Ovary (tissue), 9 donors: ENCODE data around the gene KLF16. TPM values are rescaled to one million over a fixed set of nuclear protein-coding genes. Genes with fewer than 3 reads are reported as not detected.
A peak's percentile ranks its signal among the peaks of the same experiment; 100 is the strongest.

Source experiments
- DNase-seq, 5 donors: peaks; one replicate each; pipeline ENCODE4 v3.0.0-alpha.2; 2019 to 2020
- H3K27ac ChIP-seq, 2 donors: fragments of 200-600 bp; one replicate each; pipeline versions ENCODE4 v1.5.1 to v1.8.0; 2019 to 2022
- H3K27me3 ChIP-seq: fragments of 200-600 bp; one replicate; pipeline ENCODE4 v1.8.0; 2022
- H3K36me3 ChIP-seq: fragments of 200-600 bp; sonication (generic); one replicate; pipeline ENCODE4 v1.5.1; 2019
- H3K4me1 ChIP-seq: one replicate; pipeline ENCODE4 v1.8.1; 2013; ENCODE audit warnings: mild to moderate bottlenecking, moderate library complexity; ENCODE audit not compliant: insufficient read depth
- H3K4me3 ChIP-seq: fragments of 200-600 bp; sonication (generic); one replicate; pipeline ENCODE4 v1.5.1; 2017
- H3K9me3 ChIP-seq, 2 donors: fragments of 200-600 bp in 1 of 2; sonication (generic) in 1 of 2; one replicate each; pipeline versions ENCODE4 v1.5.1 to v1.8.1; 2013 to 2019; ENCODE audit warnings: mild to moderate bottlenecking in 1 of 2, moderate library complexity in 1 of 2
- EP300 ChIP-seq: sonication (generic); formaldehyde crosslinking; IDR thresholded peaks from one replicate; pipeline ENCODE4 v1.6.1; 2017; ENCODE audit warnings: antibody characterized with exemption
- POLR2A ChIP-seq: fragments of 450-650 bp; IDR thresholded peaks from one replicate; pipeline ENCODE4 v1.6.1; 2017; ENCODE audit warnings: antibody characterized with exemption, mild to moderate bottlenecking, moderate library complexity
- WGBS, 3 donors: extraction: QIAGEN DNeasy Blood & Tissue Kit in 1 of 3; methylation state at CpG; one replicate each; pipeline versions ENCODE4 v1.1.5 to v1.1.7; 2013 to 2017; 5-methylcytosine and 5-hydroxymethylcytosine counted together
- intact Hi-C, 4 donors: fragments of 100-400 bp; cut with DNase I; formaldehyde crosslinking; loops; one replicate each; pipeline versions ENCODE4 v1.11.0 to v1.15.1; 2022 to 2023
- microRNA counts: library from miRNA; unstranded; fragments of <30 nt; microRNA quantifications from one replicate; lab custom pipeline; 2016
- microRNA-seq, 3 donors: library from miRNA; unstranded; fragments of <30 nt; microRNA quantifications; one replicate each; pipeline versions ENCODE4 to v1.2.0, GENCODE V29; 2019 to 2020
- polyA plus RNA-seq, 2 donors: library from polyadenylated mRNA; stranded (reverse); fragments of 200-250 nt in 1 of 2; fragments of 350-450 nt in 1 of 2; fragmentation: Illumina TruSeq in 1 of 2; extraction: RNeasy Lipid Tissue Mini Kit (QIAGEN cat#74804) in 1 of 2; gene quantifications; one replicate each; pipeline ENCODE4 v1.2.3, GENCODE V29; 2013 to 2014
- total RNA-seq, 7 donors: library from RNA; depleted of rRNA in 2 of 7; stranded (reverse); fragments of >200 nt in 2 of 7; fragmentation: NEBNext Ultra II Directional in 3 of 7; extraction: Animal tissue kit (Norgen Biotek cat#: 25700) in 3 of 7; gene quantifications; one replicate each; pipeline versions ENCODE4 v1.1.0 to v1.2.4, GENCODE V29; 2016 to 2023
- TF ChIP-seq, protein P1 (sequence below), 3 donors: fragments of 450-650 bp in 2 of 3; fragments of 200-600 bp in 1 of 3; IDR thresholded peaks; one replicate each; pipeline versions ENCODE4 v1.5.1 to v1.8.0; 2016 to 2022; ENCODE audit warnings: antibody characterized with exemption in 3 of 3, mild to moderate bottlenecking in 1 of 3
- donor health status: DM: no; HTN: no; CAD: no; lungs with moderate emphysema.
- donor health status: DM: no; HTN: no; CAD: no.
- donor health status: Bipolar disorder and iron deficiency.
- donor health status: DM: yes; HTN: yes; CAD: no.
- donor health status: DM: no; HTN: no; CAD: no.
- donor health status: DM: yes; HTN: yes; CAD: no.

KLF16 gene
- total and polyA plus RNA-seq, 9 donors = 0.63 to 26.6 (median 14.4) TPM

DNA sequence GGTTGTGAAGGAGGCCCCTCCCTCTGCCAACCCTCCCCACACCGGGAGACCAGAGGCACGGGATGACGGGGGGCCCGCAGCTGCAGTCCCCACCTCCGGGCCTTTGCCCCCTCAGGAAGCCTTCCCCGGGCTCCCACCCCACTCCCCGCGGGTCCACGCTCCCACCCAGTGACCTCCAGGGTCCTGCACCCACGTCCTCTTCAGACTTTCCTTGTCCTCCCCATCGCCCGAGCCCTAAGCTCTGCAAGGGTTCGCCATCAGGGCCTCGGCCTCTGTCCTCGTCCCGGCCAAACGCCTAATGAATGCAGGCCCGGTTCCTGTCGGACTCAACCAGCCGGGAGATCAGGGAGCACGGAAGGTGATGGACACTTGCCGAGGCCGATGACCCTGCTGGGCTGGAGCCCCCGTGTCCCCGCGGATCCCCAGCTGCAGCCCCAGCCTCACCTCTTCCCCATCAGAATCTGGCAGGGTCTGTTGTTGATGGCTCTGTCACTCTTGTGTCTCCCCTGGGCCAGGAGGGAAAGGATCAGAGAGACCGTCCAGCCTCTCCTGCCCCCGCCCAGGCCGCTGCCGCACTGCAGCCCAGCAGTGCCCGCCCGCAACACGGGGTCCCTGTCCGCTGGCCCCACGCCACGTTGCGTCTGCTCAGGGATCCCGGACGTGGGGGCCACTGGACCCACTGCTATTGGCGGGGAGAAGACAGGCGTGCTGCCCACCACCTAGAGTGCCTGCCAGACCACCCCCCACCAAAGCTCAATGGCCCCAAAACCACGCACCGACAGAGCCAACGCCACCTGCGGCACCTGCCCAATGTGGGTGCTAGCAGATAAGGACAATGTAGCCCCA, 57.0 kb downstream of the KLF16 start:
- no peak for DNase-seq
- H3K27ac ChIP-seq = no peak overlapping the region
- TF ChIP-seq EP300 = no peak
- no peaks in the 10 kb centered on the region for H3K9me3 ChIP-seq
- H3K4me1 ChIP-seq = no peaks in the 10 kb centered on the region
- 77 to 81% (median 79%) methylated on average over 43 to 45 of the region's 45 CpGs for WGBS, 3 donors
- H3K4me3 ChIP-seq = no peak overlapping the region
- no peaks in the 10 kb centered on the region for H3K36me3 ChIP-seq
- intact Hi-C loops = no loop called here
- no peaks in the 10 kb centered on the region for H3K27me3 ChIP-seq

DNA sequence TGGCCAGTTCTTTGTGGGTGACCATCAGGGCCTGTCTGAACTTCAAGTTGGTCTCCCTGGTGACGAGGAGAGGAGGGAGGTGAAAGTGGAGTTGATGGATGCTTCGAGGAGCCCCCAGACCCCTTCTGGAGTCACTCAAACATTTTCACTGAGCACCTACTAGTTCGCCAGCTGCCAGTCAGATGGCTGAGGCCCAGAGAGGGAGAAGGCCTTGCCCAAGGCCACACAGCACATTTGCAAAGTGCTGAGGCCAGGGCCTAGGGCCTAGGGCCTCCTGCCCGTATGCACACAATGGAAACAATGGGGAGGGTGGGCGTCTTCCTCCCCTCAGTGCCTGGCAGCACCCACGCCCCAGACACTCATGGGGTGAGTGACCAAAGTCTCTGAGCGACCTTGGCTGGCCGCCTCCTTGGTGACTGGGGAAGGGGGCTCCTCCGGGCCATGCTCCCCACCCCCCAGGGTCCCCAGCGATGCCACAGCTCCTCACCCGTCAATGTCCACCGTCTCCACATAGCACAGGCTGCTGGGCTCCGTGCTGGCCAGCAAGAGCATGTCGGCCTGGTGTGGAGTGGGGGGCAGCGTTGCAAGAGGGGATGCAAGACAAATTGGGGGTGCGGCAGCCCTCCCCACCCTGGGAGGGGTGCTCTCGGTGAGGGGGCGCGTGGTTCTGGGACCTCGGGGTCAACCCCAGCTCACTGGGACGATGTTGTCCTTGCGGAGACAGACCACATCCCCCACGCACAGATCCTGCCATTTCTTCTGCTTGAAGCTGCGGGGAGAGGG, 57.8 kb downstream of the KLF16 start:
- no peak for DNase-seq
- H3K4me1 ChIP-seq = no peaks in the 10 kb centered on the region
- TF ChIP-seq EP300 (no peak), POLR2A (no peak)
- TF ChIP-seq, protein P1, sequence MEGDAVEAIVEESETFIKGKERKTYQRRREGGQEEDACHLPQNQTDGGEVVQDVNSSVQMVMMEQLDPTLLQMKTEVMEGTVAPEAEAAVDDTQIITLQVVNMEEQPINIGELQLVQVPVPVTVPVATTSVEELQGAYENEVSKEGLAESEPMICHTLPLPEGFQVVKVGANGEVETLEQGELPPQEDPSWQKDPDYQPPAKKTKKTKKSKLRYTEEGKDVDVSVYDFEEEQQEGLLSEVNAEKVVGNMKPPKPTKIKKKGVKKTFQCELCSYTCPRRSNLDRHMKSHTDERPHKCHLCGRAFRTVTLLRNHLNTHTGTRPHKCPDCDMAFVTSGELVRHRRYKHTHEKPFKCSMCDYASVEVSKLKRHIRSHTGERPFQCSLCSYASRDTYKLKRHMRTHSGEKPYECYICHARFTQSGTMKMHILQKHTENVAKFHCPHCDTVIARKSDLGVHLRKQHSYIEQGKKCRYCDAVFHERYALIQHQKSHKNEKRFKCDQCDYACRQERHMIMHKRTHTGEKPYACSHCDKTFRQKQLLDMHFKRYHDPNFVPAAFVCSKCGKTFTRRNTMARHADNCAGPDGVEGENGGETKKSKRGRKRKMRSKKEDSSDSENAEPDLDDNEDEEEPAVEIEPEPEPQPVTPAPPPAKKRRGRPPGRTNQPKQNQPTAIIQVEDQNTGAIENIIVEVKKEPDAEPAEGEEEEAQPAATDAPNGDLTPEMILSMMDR (IDR thresholded peaks at IDR 0.05) = no peak
- H3K9me3 ChIP-seq = no peaks in the 10 kb centered on the region
- H3K27ac ChIP-seq = no peak overlapping the region
- no peak overlapping the region for H3K4me3 ChIP-seq
- intact Hi-C loops = no loop called here
- WGBS, 3 donors = 83 to 91% (median 86%) methylated on average over 18 to 24 of the region's 24 CpGs
- H3K36me3 ChIP-seq = no peaks in the 10 kb centered on the region
- H3K27me3 ChIP-seq = no peaks in the 10 kb centered on the region

DNA sequence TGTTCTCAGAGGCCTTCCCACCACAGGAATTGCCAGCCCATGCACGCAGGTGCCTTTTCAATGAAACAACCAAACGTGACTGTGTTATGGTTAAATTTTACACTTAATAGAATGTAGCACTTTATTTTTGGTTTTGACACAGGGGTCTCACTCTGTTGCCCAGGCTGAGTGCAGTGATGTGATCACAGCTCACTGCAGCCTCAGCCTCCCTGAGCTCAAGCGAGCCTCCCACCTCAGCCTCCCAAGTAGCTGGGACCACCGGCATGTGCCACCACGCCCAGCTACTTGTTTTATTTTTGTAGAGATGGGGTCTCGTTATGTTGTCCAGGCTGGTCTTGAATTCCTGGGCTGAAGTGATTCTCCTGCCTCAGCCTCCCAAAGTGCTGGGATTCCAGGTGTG, 58.5 kb downstream of the KLF16 start:
- H3K36me3 ChIP-seq = no peaks in the 10 kb centered on the region
- no peaks in the 10 kb centered on the region for H3K9me3 ChIP-seq
- no peak overlapping the region for H3K4me3 ChIP-seq
- intact Hi-C loops = no loop called here
- no peaks in the 10 kb centered on the region for H3K4me1 ChIP-seq
- TF ChIP-seq, protein P1 (IDR thresholded peaks at IDR 0.05) = no peak
- TF ChIP-seq EP300 (no peak), POLR2A (no peak)
- WGBS, 3 donors = 90 to 94% (median 90%) methylated on average over 6 of the region's 6 CpGs
- H3K27me3 ChIP-seq = no peaks in the 10 kb centered on the region
- H3K27ac ChIP-seq = no peak overlapping the region
- no peak for DNase-seq

MicroRNAs encoded within 50 kb of the gene (microRNA counts, 767-probe panel; counts per million panel counts)
- 530 counts per million, percentile 78 among the panel's probes with 10 or more counts for microRNA hsa-miR-1909-3p (lab: Ali Mortazavi, UCI)

Small RNA genes lying within 50 kb of the gene (microRNA-seq; reads per million reads assigned to microRNA genes)
- gene MIR1909 = 0 to 0.18 (median 0.16) reads per million in 3 donors

Other genes with a start within 250 kb of the KLF16 start
- 10 to 100 TPM; 28.0 to 85.3 (median 76.6) TPM for gene TCF3, start 211.0 kb downstream of the KLF16 start, total RNA-seq
- 10 to 100 TPM; 17.0 to 56.9 TPM for gene TCF3, start 211.0 kb downstream of the KLF16 start, polyA plus RNA-seq
- under 1 TPM in 1 of 7 donors, not detected in 6; 0.05 TPM for gene ONECUT3, start 110.1 kb downstream of the KLF16 start, total RNA-seq
- gene ONECUT3, start 110.1 kb downstream of the KLF16 start, polyA plus RNA-seq = not detected
- gene ATP8B3, start 51.3 kb downstream of the KLF16 start, total RNA-seq = 1 to 10 TPM in 5 of 7 donors, under 1 TPM in 2; 0.72 to 3.2 (median 2.1) TPM
- 1 to 10 TPM in 1 of 2 donors, under 1 TPM in 1; 0.91 to 1.5 TPM for gene ATP8B3, start 51.3 kb downstream of the KLF16 start, polyA plus RNA-seq
- gene REXO1, start 15.1 kb downstream of the KLF16 start, total RNA-seq = 10 to 100 TPM; 14.9 to 46.7 (median 30.4) TPM
- 10 to 100 TPM in 1 of 2 donors, 1 to 10 TPM in 1; 4.8 to 21.5 TPM for gene REXO1, start 15.1 kb downstream of the KLF16 start, polyA plus RNA-seq
- gene ABHD17A, start 21.9 kb upstream of the KLF16 start, total RNA-seq = 10 to 100 TPM; 54.2 to 87.3 (median 65.4) TPM
- 10 to 100 TPM in 1 of 2 donors, under 1 TPM in 1; 0.57 to 65.6 TPM for gene ABHD17A, start 21.9 kb upstream of the KLF16 start, polyA plus RNA-seq
- gene ADAT3, start 41.8 kb upstream of the KLF16 start, total RNA-seq = 10 to 100 TPM in 1 of 7 donors, 1 to 10 TPM in 6; 2.6 to 13.7 (median 4.6) TPM
- 1 to 10 TPM in 1 of 2 donors, not detected in 1; 2.3 TPM for gene ADAT3, start 41.8 kb upstream of the KLF16 start, polyA plus RNA-seq
- 10 to 100 TPM; 32.0 to 87.0 (median 62.6) TPM for gene SCAMP4, start 41.8 kb upstream of the KLF16 start, total RNA-seq
- 10 to 100 TPM; 11.7 to 31.1 TPM for gene SCAMP4, start 41.8 kb upstream of the KLF16 start, polyA plus RNA-seq
- 10 to 100 TPM; 35.9 to 65.4 (median 50.7) TPM for gene CSNK1G2, start 77.6 kb upstream of the KLF16 start, total RNA-seq
- gene CSNK1G2, start 77.6 kb upstream of the KLF16 start, polyA plus RNA-seq = 10 to 100 TPM in 1 of 2 donors, 1 to 10 TPM in 1; 5.9 to 48.7 TPM
- gene BTBD2, start 152.1 kb upstream of the KLF16 start, total RNA-seq = 100 to 1,000 TPM in 1 of 7 donors, 10 to 100 TPM in 6; 47.8 to 131 (median 90.2) TPM
- gene BTBD2, start 152.1 kb upstream of the KLF16 start, polyA plus RNA-seq = 10 to 100 TPM; 14.4 to 65.7 TPM
- gene MKNK2, start 187.7 kb upstream of the KLF16 start, total RNA-seq = 100 to 1,000 TPM in 5 of 7 donors, 10 to 100 TPM in 2; 58.3 to 186 (median 122) TPM
- gene MKNK2, start 187.7 kb upstream of the KLF16 start, polyA plus RNA-seq = 10 to 100 TPM; 22.1 to 69.5 TPM
- 10 to 100 TPM; 16.6 to 61.5 (median 47.8) TPM for gene MOB3A, start 232.7 kb upstream of the KLF16 start, total RNA-seq
- gene MOB3A, start 232.7 kb upstream of the KLF16 start, polyA plus RNA-seq = 10 to 100 TPM; 21.1 to 22.5 TPM
- 10 to 100 TPM in 5 of 7 donors, 1 to 10 TPM in 2; 4.5 to 24.5 (median 10.7) TPM for gene IZUMO4, start 233.3 kb upstream of the KLF16 start, total RNA-seq
- 10 to 100 TPM in 1 of 2 donors, 1 to 10 TPM in 1; 1.8 to 31.7 TPM for gene IZUMO4, start 233.3 kb upstream of the KLF16 start, polyA plus RNA-seq